HEK293 (cell line): ENCODE data around the gene SMCO4.

Source experiments
- CTCF ChIA-PET: fragments of 350-600 bp; formaldehyde crosslinking; extraction: SDS; loops from one replicate; lab custom pipeline; 2021; ENCODE audit warnings: antibody characterized with exemption; lab: Yijun Ruan, JAX
- POLR2A ChIA-PET: fragments of 300-600 bp; formaldehyde crosslinking; extraction: SDS; loops from one replicate; lab custom pipeline; 2020; ENCODE audit warnings: antibody characterized with exemption, inconsistent platforms; lab: Yijun Ruan, JAX
- H3K27ac ChIP-seq: fragments of 200-500 bp; sonication (Bioruptor generic); 2 replicates; pipeline ENCODE4 v1.5.1; 2014; ENCODE audit warnings: low read depth, low read length, control low read depth, inconsistent platforms; ENCODE audit errors: extremely low read depth
- H3K36me3 ChIP-seq, 2 experiments: fragments of 200-500 bp in 1 of 2; sonication (Bioruptor generic) in 1 of 2; 1 replicate in 1 of 2; 2 replicates in 1 of 2; pipeline ENCODE4 v1.5.1; 2014 to 2017; ENCODE audit warnings: inconsistent platforms in 2 of 2, low read length in 2 of 2; ENCODE audit not compliant: control insufficient read depth in 2 of 2, insufficient read depth in 1 of 2
- H3K4me1 ChIP-seq: fragments of 200-500 bp; sonication (Bioruptor generic); 2 replicates; pipeline ENCODE4 v1.5.1; 2014; ENCODE audit warnings: mild to moderate bottlenecking, low read length, inconsistent platforms; ENCODE audit not compliant: control insufficient read depth, insufficient read depth
- H3K4me3 ChIP-seq: 2 replicates; pipeline ENCODE4 v1.5.1; 2011; ENCODE audit warnings: low read depth, mild to moderate bottlenecking, control low read depth, low read length, moderate library complexity
- H3K9me3 ChIP-seq: fragments of 200-500 bp; sonication (Bioruptor generic); 2 replicates; pipeline ENCODE4 v1.5.1; 2014; ENCODE audit warnings: low read depth, low read length, inconsistent platforms; ENCODE audit not compliant: control insufficient read depth, insufficient read depth
- BCL6B ChIP-seq: fragments of 450-650 bp; formaldehyde crosslinking; IDR thresholded peaks from 2 replicates; pipeline ENCODE4 v1.5.1; 2017; ENCODE audit warnings: missing biosample characterization, missing genetic modification characterization
- EGR2 ChIP-seq: fragments of 450-650 bp; formaldehyde crosslinking; IDR thresholded peaks from 2 replicates; pipeline ENCODE4 v1.5.1; 2016; ENCODE audit warnings: low read depth, missing biosample characterization, missing genetic modification characterization
- PRDM1 ChIP-seq: fragments of 450-650 bp; formaldehyde crosslinking; IDR thresholded peaks from 2 replicates; pipeline ENCODE4; 2016; ENCODE audit warnings: missing biosample characterization, missing genetic modification characterization
- ZBTB10 ChIP-seq: fragments of 450-650 bp; formaldehyde crosslinking; IDR thresholded peaks from 2 replicates; pipeline ENCODE4 v1.5.1; 2016; ENCODE audit warnings: missing biosample characterization, missing genetic modification characterization
- ZBTB26 ChIP-seq: fragments of 450-650 bp; formaldehyde crosslinking; optimal IDR thresholded peaks from 2 replicates; pipeline ENCODE3; 2016; ENCODE audit warnings: missing biosample characterization, mild to moderate bottlenecking, missing genetic modification characterization
- ZFP3 ChIP-seq: fragments of 450-650 bp; formaldehyde crosslinking; IDR thresholded peaks from 2 replicates; pipeline ENCODE4 v1.5.1; 2016; ENCODE audit warnings: low read depth, missing biosample characterization, missing genetic modification characterization
- ZNF112 ChIP-seq: fragments of 450-650 bp; formaldehyde crosslinking; IDR thresholded peaks from 2 replicates; pipeline ENCODE4 v1.5.0; 2017; ENCODE audit warnings: missing biosample characterization, missing genetic modification characterization
- ZNF140 ChIP-seq: fragments of 450-650 bp; formaldehyde crosslinking; IDR thresholded peaks from 2 replicates; pipeline ENCODE4 v1.5.1; 2016; ENCODE audit warnings: missing biosample characterization, missing genetic modification characterization
- ZNF157 ChIP-seq: fragments of 450-650 bp; formaldehyde crosslinking; IDR thresholded peaks from 2 replicates; pipeline ENCODE4 v1.5.1; 2016; ENCODE audit warnings: missing biosample characterization, missing genetic modification characterization
- ZNF169 ChIP-seq: fragments of 450-650 bp; formaldehyde crosslinking; IDR thresholded peaks from 2 replicates; pipeline ENCODE4 v1.5.1; 2016; ENCODE audit warnings: missing biosample characterization, missing genetic modification characterization
- ZNF280D ChIP-seq: fragments of 450-650 bp; formaldehyde crosslinking; IDR thresholded peaks from 2 replicates; pipeline ENCODE4 v1.5.1; 2016; ENCODE audit warnings: missing biosample characterization, missing genetic modification characterization
- ZNF311 ChIP-seq: fragments of 450-650 bp; formaldehyde crosslinking; IDR thresholded peaks from 2 replicates; pipeline ENCODE4 v1.5.1; 2017; ENCODE audit warnings: missing biosample characterization, missing genetic modification characterization, borderline replicate concordance
- ZNF366 ChIP-seq: fragments of 450-650 bp; formaldehyde crosslinking; conservative IDR thresholded peaks from 2 replicates; pipeline ENCODE4 v1.5.1; 2016; ENCODE audit warnings: missing biosample characterization, missing genetic modification characterization
- ZNF391 ChIP-seq: fragments of 450-650 bp; formaldehyde crosslinking; IDR thresholded peaks from 2 replicates; pipeline ENCODE4 v1.5.1; 2016; ENCODE audit warnings: low read depth, missing biosample characterization, missing genetic modification characterization, borderline replicate concordance
- ZNF513 ChIP-seq: fragments of 450-650 bp; IDR thresholded peaks from 2 replicates; pipeline ENCODE4 v1.5.1; 2018; ENCODE audit warnings: missing biosample characterization, missing genetic modification characterization
- ZNF548 ChIP-seq: fragments of 450-650 bp; formaldehyde crosslinking; IDR thresholded peaks from 2 replicates; pipeline ENCODE4 v1.5.1; 2016; ENCODE audit warnings: missing biosample characterization, missing genetic modification characterization
- ZNF624 ChIP-seq: fragments of 450-650 bp; formaldehyde crosslinking; IDR thresholded peaks from 2 replicates; pipeline ENCODE4 v1.5.1; 2017; ENCODE audit warnings: missing biosample characterization, missing genetic modification characterization
- ZNF660 ChIP-seq: fragments of 450-650 bp; IDR thresholded peaks from 2 replicates; pipeline ENCODE4 v1.5.1; 2018; ENCODE audit warnings: missing biosample characterization, mild to moderate bottlenecking, missing genetic modification characterization
- ZNF664 ChIP-seq: fragments of 450-650 bp; formaldehyde crosslinking; IDR thresholded peaks from 2 replicates; pipeline ENCODE4 v1.5.1; 2016; ENCODE audit warnings: missing biosample characterization, missing genetic modification characterization
- ZNF670 ChIP-seq: fragments of 450-650 bp; formaldehyde crosslinking; IDR thresholded peaks from 2 replicates; pipeline ENCODE4 v1.5.1; 2016; ENCODE audit warnings: missing biosample characterization, missing genetic modification characterization, low read depth
- ZNF776 ChIP-seq: fragments of 450-650 bp; formaldehyde crosslinking; IDR thresholded peaks from 2 replicates; pipeline ENCODE4 v1.5.0; 2017; ENCODE audit warnings: missing biosample characterization, missing genetic modification characterization, borderline replicate concordance

Gene SMCO4

GRCh38 chr11:93480756-93481155 is 62.4 kb downstream of the SMCO4 start:
- CTCF ChIA-PET: no interaction called here
- TF ChIP-seq BCL6B (tag by site-specific recombination) (no peak), ZNF776 (tag by site-specific recombination) (no peak), ZNF280D (tag by site-specific recombination) (no peak)
- TF ChIP-seq, all 188 proteins: peak for 0
- H3K9me3 ChIP-seq: no peaks in the 10 kb centered on the region
- no peak overlapping the region for H3K4me3 ChIP-seq
- POLR2A ChIA-PET: no interaction called here
- H3K27ac ChIP-seq: no peak overlapping the region
- no peaks in the 10 kb centered on the region for H3K4me1 ChIP-seq
- H3K36me3 ChIP-seq: peaks cover 0 to 5% of the 10 kb centered on the region in 2 experiments; a peak in 1 of 3 replicates

- Histone ChIP-seq H3K4me3 (no peak overlapping the region), H3K4me1 (no peaks in the 10 kb centered on the region), H3K36me3 (peaks cover 0 to 4% of the 10 kb centered on the region in 2 experiments; a peak in 1 of 3 replicates), H3K27ac (no peak overlapping the region), H3K9me3 (no peaks in the 10 kb centered on the region)
- POLR2A ChIA-PET: no interaction called here
- TF ChIP-seq ZNF169 (tag by site-specific recombination): no peak
- TF ChIP-seq ZBTB10 (tag by site-specific recombination): no peak
- no peak for TF ChIP-seq ZNF660
- no peak for TF ChIP-seq ZNF664 (tag by site-specific recombination)
- TF ChIP-seq ZNF670 (tag by site-specific recombination): no peak
- TF ChIP-seq ZNF366 (tag by site-specific recombination): no peak
- TF ChIP-seq ZNF513 (tag by site-specific recombination): no peak
- TF ChIP-seq ZFP3 (tag by site-specific recombination): no peak
- no peak for TF ChIP-seq ZNF140 (tag by site-specific recombination)
- TF ChIP-seq ZNF548: no peak
- no peak for TF ChIP-seq ZNF391 (tag by site-specific recombination)
- TF ChIP-seq PRDM1 (tag by site-specific recombination): no peak
- no peak for TF ChIP-seq EGR2
- TF ChIP-seq ZNF157 (tag by site-specific recombination): no peak
- TF ChIP-seq ZNF112 (tag by site-specific recombination): no peak
- TF ChIP-seq ZBTB26 (tag by site-specific recombination): no peak
- no peak for TF ChIP-seq ZNF624 (tag by site-specific recombination)
- no peak for TF ChIP-seq ZNF311
- CTCF ChIA-PET: no interaction called here
Observed at GRCh38 chr11:93480256-93480655, 62.9 kb downstream of the SMCO4 start.
